Neural cell (in vitro differentiated cells): ENCODE data around the gene LGR5.

ENCODE experiments used
- CTCF ChIP-seq: fragments of 450-650 bp; IDR thresholded peaks from 2 replicates; pipeline ENCODE4 v1.5.1; 2014; ENCODE audit warnings: antibody characterized with exemption, mild to moderate bottlenecking, moderate library complexity; ENCODE audit not compliant: poor library complexity, severe bottlenecking
- EP300 ChIP-seq: fragments of 450-650 bp; conservative IDR thresholded peaks from 2 replicates; pipeline ENCODE4 v1.6.1; 2014; ENCODE audit warnings: antibody characterized with exemption, mild to moderate bottlenecking, moderate library complexity; ENCODE audit not compliant: poor library complexity, severe bottlenecking

GRCh38 chr12:71538807-71539206 lies 99.2 kb downstream of the LGR5 start:
- TF ChIP-seq EP300 (no peak), CTCF (no peak)
